WERI-Rb-1 (cell line): ENCODE measurements around the gene NDUFB6.

Experiments
- DNase-seq: peaks from one replicate; pipeline ENCODE4 v3.0.0-alpha.2; 2020
- H3K27ac ChIP-seq: fragments of 250-450 bp; sonication (Bioruptor Pico); 2 replicates; pipeline ENCODE4 v1.5.1; 2020; ENCODE audit warnings: mild to moderate bottlenecking, moderate library complexity
- H3K27me3 ChIP-seq: fragments of 250-450 bp; sonication (Bioruptor Pico); 2 replicates; pipeline ENCODE4 v1.5.1; 2021; ENCODE audit warnings: mild to moderate bottlenecking, low read depth, moderate library complexity; ENCODE audit not compliant: insufficient read depth, severe bottlenecking
- H3K36me3 ChIP-seq: fragments of 250-450 bp; sonication (Bioruptor Pico); 2 replicates; pipeline ENCODE4 v1.5.1; 2020; ENCODE audit warnings: mild to moderate bottlenecking, moderate library complexity
- H3K4me3 ChIP-seq: 2 replicates; pipeline ENCODE4 v1.5.1; 2011; ENCODE audit warnings: low read depth, mild to moderate bottlenecking, control low read depth, low read length
- H3K9me3 ChIP-seq: fragments of 250-450 bp; sonication (Bioruptor Pico); 2 replicates; pipeline ENCODE4 v1.5.1; 2021; ENCODE audit warnings: mild to moderate bottlenecking, moderate library complexity; ENCODE audit not compliant: severe bottlenecking
- TF ChIP-seq, protein P1 (sequence below): IDR thresholded peaks from 2 replicates; pipeline ENCODE4 v1.5.1; 2011; ENCODE audit warnings: low read depth, mild to moderate bottlenecking, control low read depth, inconsistent platforms, low read length

The NDUFB6 gene

GRCh38 chr9:32558408-32558934, 14.5 kb downstream of the NDUFB6 start:
- H3K36me3 ChIP-seq = 0 out of 2 replicates have a peak, but pooled peaks cover 2% of the 10 kb centered on the region
- TF ChIP-seq, protein P1, sequence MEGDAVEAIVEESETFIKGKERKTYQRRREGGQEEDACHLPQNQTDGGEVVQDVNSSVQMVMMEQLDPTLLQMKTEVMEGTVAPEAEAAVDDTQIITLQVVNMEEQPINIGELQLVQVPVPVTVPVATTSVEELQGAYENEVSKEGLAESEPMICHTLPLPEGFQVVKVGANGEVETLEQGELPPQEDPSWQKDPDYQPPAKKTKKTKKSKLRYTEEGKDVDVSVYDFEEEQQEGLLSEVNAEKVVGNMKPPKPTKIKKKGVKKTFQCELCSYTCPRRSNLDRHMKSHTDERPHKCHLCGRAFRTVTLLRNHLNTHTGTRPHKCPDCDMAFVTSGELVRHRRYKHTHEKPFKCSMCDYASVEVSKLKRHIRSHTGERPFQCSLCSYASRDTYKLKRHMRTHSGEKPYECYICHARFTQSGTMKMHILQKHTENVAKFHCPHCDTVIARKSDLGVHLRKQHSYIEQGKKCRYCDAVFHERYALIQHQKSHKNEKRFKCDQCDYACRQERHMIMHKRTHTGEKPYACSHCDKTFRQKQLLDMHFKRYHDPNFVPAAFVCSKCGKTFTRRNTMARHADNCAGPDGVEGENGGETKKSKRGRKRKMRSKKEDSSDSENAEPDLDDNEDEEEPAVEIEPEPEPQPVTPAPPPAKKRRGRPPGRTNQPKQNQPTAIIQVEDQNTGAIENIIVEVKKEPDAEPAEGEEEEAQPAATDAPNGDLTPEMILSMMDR = no peak

GRCh38 chr9:32554591-32554990, 18.4 kb downstream of the NDUFB6 start:
- Histone ChIP-seq H3K27ac (no peak overlapping the region), H3K27me3 (no peaks in the 10 kb centered on the region)

More at GRCh38 chr9:32558408-32558934, 14.5 kb downstream of the NDUFB6 start:
- H3K9me3 ChIP-seq = no peaks in the 10 kb centered on the region
- no peak overlapping the region for H3K4me3 ChIP-seq
- DNase-seq = no peak
- H3K27me3 ChIP-seq = no peaks in the 10 kb centered on the region
- H3K27ac ChIP-seq = no peak overlapping the region

DNA sequence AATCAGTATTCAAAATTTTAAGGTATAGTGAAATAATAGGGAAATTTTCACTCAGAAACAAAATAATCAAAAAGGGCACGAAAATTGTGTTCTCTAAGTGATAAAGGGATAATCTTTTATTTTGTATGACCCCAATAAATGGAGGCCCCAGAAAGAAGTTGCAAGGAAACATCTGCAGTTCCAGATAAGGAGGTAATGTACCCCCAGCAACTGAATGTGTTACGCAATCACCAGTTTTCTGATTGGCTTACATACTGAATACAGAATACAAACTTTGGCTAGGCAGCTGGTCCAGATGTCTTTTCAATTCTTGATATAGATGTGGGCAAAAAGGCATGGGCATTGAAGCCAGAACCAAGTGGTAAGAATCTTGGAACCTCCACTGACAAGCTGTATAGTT, 18.9 kb downstream of the NDUFB6 start:
- Histone ChIP-seq H3K36me3 (peaks cover 10% of the 10 kb centered on the region), H3K27ac (no peak overlapping the region), H3K27me3 (no peaks in the 10 kb centered on the region), H3K4me3 (no peak overlapping the region), H3K9me3 (no peaks in the 10 kb centered on the region)
- no peak for DNase-seq
- TF ChIP-seq, protein P1 = no peak

More at GRCh38 chr9:32554591-32554990, 18.4 kb downstream of the NDUFB6 start:
- no peak for DNase-seq
- H3K9me3 ChIP-seq = no peaks in the 10 kb centered on the region
- peaks cover 10% of the 10 kb centered on the region for H3K36me3 ChIP-seq
- TF ChIP-seq, protein P1 = no peak
- no peak overlapping the region for H3K4me3 ChIP-seq

DNA sequence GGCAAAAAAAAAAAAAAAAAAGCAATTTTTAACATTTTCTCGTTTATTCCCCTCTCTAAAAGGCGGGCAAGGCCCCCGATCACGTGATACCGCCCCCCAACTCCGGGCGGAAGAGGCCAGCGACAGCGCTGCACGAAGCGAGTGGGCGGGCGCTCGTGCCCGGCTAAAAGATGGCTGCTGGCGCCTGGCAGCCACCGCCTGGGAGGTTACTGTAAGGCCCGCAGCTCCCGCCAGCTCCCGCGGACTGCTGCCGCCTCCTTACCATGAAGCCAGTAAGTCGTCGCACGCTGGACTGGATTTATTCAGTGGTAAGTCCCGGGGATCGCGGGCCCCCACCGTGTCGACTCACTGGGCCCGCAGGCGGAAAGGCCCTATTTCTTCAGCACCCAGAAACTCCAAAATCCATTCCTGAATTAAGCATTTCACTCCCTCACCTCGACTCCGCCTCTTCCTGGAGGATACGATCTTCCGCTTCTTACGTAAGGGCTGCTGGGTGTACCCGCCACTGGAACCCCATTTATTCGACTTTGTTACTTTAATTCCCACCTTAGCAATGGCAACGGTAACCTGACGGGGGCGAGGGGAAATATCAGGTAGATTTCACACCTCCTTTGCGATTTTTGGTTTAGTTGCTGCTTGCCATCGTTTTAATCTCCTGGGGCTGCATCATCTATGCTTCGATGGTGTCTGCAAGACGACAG, 20.6 kb downstream of the NDUFB6 start, which contains the start of the genes SMIM27 and TOPORS:
TSS of gene SMIM27 (plus strand) at position 156 of the 701 bp plus-strand sequence. CDS start at position 264, 108 bp downstream.
TSS of gene TOPORS (minus strand) at position 415 of the 701 bp plus-strand sequence. CDS start at position 265, 150 bp downstream.
- Histone ChIP-seq H3K27me3 (no peaks in the 10 kb centered on the region), H3K27ac (peak within 1 kb of the TSS; percentile 97), H3K9me3 (no peaks in the 10 kb centered on the region), H3K36me3 (peaks cover 18% of the 10 kb centered on the region), H3K4me3 (peak within 1 kb of the TSS; percentile 75)
- TF ChIP-seq, protein P1 = no peak
- peak; percentile 90 for DNase-seq

GRCh38 chr9:32551276-32552051, 21.5 kb downstream of the NDUFB6 start:
- TF ChIP-seq, protein P1 = no peak
- peak overlapping the region; percentile 97 for H3K27ac ChIP-seq
- no peaks in the 10 kb centered on the region for H3K9me3 ChIP-seq
- no peaks in the 10 kb centered on the region for H3K27me3 ChIP-seq
- H3K4me3 ChIP-seq = peak overlapping the region; percentile 75
- H3K36me3 ChIP-seq = peaks cover 26% of the 10 kb centered on the region
- peak; percentile 22 for DNase-seq
